WERI-Rb-1 (cell line): Measurements from ENCODE around the gene RNF114.

Source experiments
- DNase-seq: peaks from one replicate; pipeline ENCODE4 v3.0.0-alpha.2; 2020
- H3K27ac ChIP-seq: fragments of 250-450 bp; sonication (Bioruptor Pico); 2 replicates; pipeline ENCODE4 v1.5.1; 2020; ENCODE audit warnings: mild to moderate bottlenecking, moderate library complexity
- H3K27me3 ChIP-seq: fragments of 250-450 bp; sonication (Bioruptor Pico); 2 replicates; pipeline ENCODE4 v1.5.1; 2021; ENCODE audit warnings: mild to moderate bottlenecking, low read depth, moderate library complexity; ENCODE audit not compliant: insufficient read depth, severe bottlenecking
- H3K36me3 ChIP-seq: fragments of 250-450 bp; sonication (Bioruptor Pico); 2 replicates; pipeline ENCODE4 v1.5.1; 2020; ENCODE audit warnings: mild to moderate bottlenecking, moderate library complexity
- H3K4me3 ChIP-seq: 2 replicates; pipeline ENCODE4 v1.5.1; 2011; ENCODE audit warnings: low read depth, mild to moderate bottlenecking, control low read depth, low read length
- H3K9me3 ChIP-seq: fragments of 250-450 bp; sonication (Bioruptor Pico); 2 replicates; pipeline ENCODE4 v1.5.1; 2021; ENCODE audit warnings: mild to moderate bottlenecking, moderate library complexity; ENCODE audit not compliant: severe bottlenecking
- CTCF ChIP-seq: IDR thresholded peaks from 2 replicates; pipeline ENCODE4 v1.5.1; 2011; ENCODE audit warnings: low read depth, mild to moderate bottlenecking, control low read depth, inconsistent platforms, low read length

The RNF114 gene

GRCh38 chr20:49986049-49986448 lies 49.9 kb downstream of the RNF114 start:
- Histone ChIP-seq H3K36me3 (peaks cover 56% of the 10 kb centered on the region), H3K4me3 (peak overlapping the region; percentile 91), H3K27me3 (no peaks in the 10 kb centered on the region), H3K27ac (peak overlapping the region; percentile 68), H3K9me3 (no peaks in the 10 kb centered on the region)
- no peak for TF ChIP-seq CTCF
- DNase-seq, result no peak

GRCh38 chr20:49987015-49987867 lies 51.0 kb downstream of the RNF114 start:
- DNase-seq, result peak; percentile 93
- peaks cover 56% of the 10 kb centered on the region for H3K36me3 ChIP-seq
- peak overlapping the region; percentile 68 for H3K27ac ChIP-seq
- TF ChIP-seq CTCF, result no peak
- peak overlapping the region; percentile 91; the same call in 1 of the 2 replicates for H3K4me3 ChIP-seq
- H3K27me3 ChIP-seq, result no peaks in the 10 kb centered on the region
- H3K9me3 ChIP-seq, result no peaks in the 10 kb centered on the region

- Histone ChIP-seq H3K9me3 (no peaks in the 10 kb centered on the region), H3K4me3 (no peak overlapping the region), H3K27ac (peak overlapping the region; percentile 65), H3K27me3 (no peaks in the 10 kb centered on the region), H3K36me3 (peaks cover 53% of the 10 kb centered on the region)
- DNase-seq, result no peak
- no peak for TF ChIP-seq CTCF
Observed at GRCh38 chr20:49987868-49988690, 51.9 kb downstream of the RNF114 start.

GRCh38 chr20:49989234-49990065 lies 53.3 kb downstream of the RNF114 start:
- Histone ChIP-seq H3K9me3 (no peaks in the 10 kb centered on the region), H3K4me3 (no peak overlapping the region), H3K36me3 (peaks cover 43% of the 10 kb centered on the region), H3K27ac (peak overlapping the region; percentile 37), H3K27me3 (no peaks in the 10 kb centered on the region)
- no peak for TF ChIP-seq CTCF
- no peak for DNase-seq

GRCh38 chr20:49990271-49990720 lies 54.1 kb downstream of the RNF114 start:
- peak; percentile 25 for DNase-seq
- TF ChIP-seq CTCF, result no peak
- H3K9me3 ChIP-seq, result no peaks in the 10 kb centered on the region
- H3K27me3 ChIP-seq, result no peaks in the 10 kb centered on the region
- H3K36me3 ChIP-seq, result peaks cover 35% of the 10 kb centered on the region
- peak overlapping the region; percentile 32 for H3K27ac ChIP-seq
- H3K4me3 ChIP-seq, result no peak overlapping the region
